HepG2 (cell line): ENCODE data around the gene KRT40. TPM values are rescaled to one million over a fixed set of nuclear protein-coding genes. Genes with fewer than 3 reads are reported as not detected.

ENCODE experiments used
- ATAC-seq: fragments of 200-7000 bp; cut with Tn5 transposase; 3 replicates; pipeline ENCODE4 v1.9.1; 2020; ENCODE audit warnings: mild to moderate bottlenecking, moderate library complexity
- Bru-seq: library from RNA; stranded (reverse); fragments of 400-500 nt; gene quantifications from one replicate; lab custom pipeline; 2021; lab: Mats Ljungman, UMichigan
- BruChase-seq, 2 experiments: library from RNA; stranded (reverse); fragments of 400-500 nt; gene quantifications; one replicate each; lab custom pipeline; 2021; lab: Mats Ljungman, UMichigan
- BruUV-seq: library from RNA; stranded (reverse); fragments of 400-500 nt; replicated peaks from 2 replicates; lab custom pipeline; 2021; lab: Mats Ljungman, UMichigan
- CTCF ChIA-PET: fragments of 300-600 bp; formaldehyde crosslinking; extraction: SDS; loops from one replicate; lab custom pipeline; 2021; ENCODE audit warnings: low total read pairs, inconsistent platforms, low intra/inter-chr PET ratio; lab: Yijun Ruan, JAX
- POLR2A ChIA-PET: fragments of 350-600 bp; sonication (Branson Sonifier 250); formaldehyde crosslinking; loops from one replicate; lab custom pipeline; 2020; ENCODE audit warnings: antibody characterized with exemption, inconsistent platforms; lab: Yijun Ruan, JAX
- DNase-seq: peaks from one replicate; pipeline ENCODE4 v3.0.0-alpha.2; 2015; ENCODE audit warnings: low spot score
- FAIRE-seq: peaks from 3 replicates; lab custom pipeline; 2011; peaks lifted over from hg19 to GRCh38; lab: Jason Lieb, UNC
- H2AFZ ChIP-seq: one replicate; pipeline ENCODE4 v1.6.1; 2011; ENCODE audit warnings: low read length, inconsistent platforms
- H3K27ac ChIP-seq: fragments of 300-600 bp; 3 replicates; pipeline ENCODE4 v1.8.0; 2011; ENCODE audit warnings: mixed run types, mild to moderate bottlenecking, mixed read lengths, low read length, inconsistent platforms; ENCODE audit not compliant: insufficient read depth; ENCODE audit errors: extremely low read length
- H3K27me3 ChIP-seq, 2 experiments: fragments of 200-600 bp in 1 of 2; 2 replicates in 1 of 2; 3 replicates in 1 of 2; pipeline versions ENCODE4 v1.6.0 to v1.8.0; 2011; ENCODE audit warnings: low read length in 2 of 2, mild to moderate bottlenecking in 2 of 2, moderate library complexity in 2 of 2, inconsistent platforms in 1 of 2; ENCODE audit not compliant: insufficient read depth in 2 of 2, control insufficient read depth in 1 of 2
- H3K36me3 ChIP-seq, 2 experiments: fragments of 200-600 bp in 1 of 2; replicated peaks in 1 of 2; 2 replicates in 1 of 2; 3 replicates in 1 of 2; pipeline versions ENCODE4 v1.5.1 to v1.8.0; 2011; ENCODE audit warnings: low read length in 2 of 2, inconsistent platforms in 1 of 2; ENCODE audit not compliant: insufficient read depth in 2 of 2, control insufficient read depth in 1 of 2
- H3K4me1 ChIP-seq: 2 replicates; pipeline ENCODE4 v1.5.1; 2012; ENCODE audit warnings: low read length, inconsistent platforms; ENCODE audit not compliant: insufficient read depth
- H3K4me2 ChIP-seq: 2 replicates; pipeline ENCODE4 v1.6.0; 2011; ENCODE audit warnings: low read depth, low read length, inconsistent platforms
- H3K4me3 ChIP-seq, 3 experiments: fragments of 200-600 bp in 1 of 3; sonication (generic), shearing (Covaris generic) in 1 of 3; replicated peaks in 1 of 3; 2 replicates each; pipeline ENCODE4 v1.5.1; 2011 to 2016; ENCODE audit warnings: low read length in 3 of 3, inconsistent platforms in 2 of 3, low read depth in 2 of 3, mild to moderate bottlenecking in 2 of 3, control low read depth in 1 of 3, mixed read lengths in 1 of 3; ENCODE audit not compliant: insufficient read depth in 1 of 3
- H3K79me2 ChIP-seq: one replicate; pipeline ENCODE4 v1.6.1; 2011; ENCODE audit warnings: low read length, inconsistent platforms; ENCODE audit not compliant: insufficient read depth
- H3K9ac ChIP-seq: 2 replicates; pipeline ENCODE4 v1.6.0; 2011; ENCODE audit warnings: mild to moderate bottlenecking, low read depth, low read length, inconsistent platforms; ENCODE audit not compliant: insufficient read depth
- H3K9me3 ChIP-seq: 2 replicates; pipeline ENCODE4 v1.5.1; 2012; ENCODE audit warnings: mild to moderate bottlenecking, low read length
- H4K20me1 ChIP-seq: 2 replicates; pipeline ENCODE4 v1.6.0; 2011; ENCODE audit warnings: inconsistent platforms, mild to moderate bottlenecking, low read length, moderate library complexity; ENCODE audit not compliant: insufficient read depth
- BRD4 ChIP-seq: sonication (generic); formaldehyde crosslinking; IDR thresholded peaks from 2 replicates; pipeline ENCODE4 v1.4.0; 2020; ENCODE audit warnings: missing genetic modification reagents
- FOSL1 ChIP-seq: sonication (generic); formaldehyde crosslinking; IDR thresholded peaks from 2 replicates; pipeline ENCODE4 v1.9.0; 2021; ENCODE audit warnings: missing genetic modification reagents, borderline replicate concordance
- MXI1 ChIP-seq: IDR thresholded peaks from 3 replicates; pipeline ENCODE4 v1.6.1; 2012; ENCODE audit warnings: low read depth, low read length, inconsistent platforms, borderline replicate concordance
- NRL ChIP-seq: sonication (generic); formaldehyde crosslinking; IDR thresholded peaks from 2 replicates; pipeline ENCODE4 v1.5.0; 2020; ENCODE audit warnings: missing genetic modification reagents, mild to moderate bottlenecking, moderate library complexity, borderline replicate concordance
- PHF21A ChIP-seq: sonication (generic); formaldehyde crosslinking; IDR thresholded peaks from 2 replicates; pipeline ENCODE4 v1.5.0; 2020; ENCODE audit warnings: mild to moderate bottlenecking, missing genetic modification reagents
- POLR2AphosphoS2 ChIP-seq: IDR thresholded peaks from 2 replicates; pipeline ENCODE4 v1.6.1; 2011; ENCODE audit warnings: low read depth, low read length, improper control_type of control experiment
- RAD51 ChIP-seq: fragments of 450-650 bp; IDR thresholded peaks from 2 replicates; pipeline ENCODE4 v1.6.1; 2016; ENCODE audit warnings: borderline replicate concordance
- SAP130 ChIP-seq: IDR thresholded peaks from 2 replicates; pipeline ENCODE4 v1.6.1; 2016; ENCODE audit warnings: low read depth
- SMYD3 ChIP-seq: sonication (generic); formaldehyde crosslinking; IDR thresholded peaks from 2 replicates; pipeline ENCODE4 v1.8.1; 2023; ENCODE audit warnings: mild to moderate bottlenecking, missing genetic modification reagents
- SP4 ChIP-seq: sonication (generic); formaldehyde crosslinking; IDR thresholded peaks from 2 replicates; pipeline ENCODE4 v1.8.1; 2023; ENCODE audit warnings: mild to moderate bottlenecking, missing genetic modification reagents
- TGIF2 ChIP-seq: IDR thresholded peaks from 2 replicates; pipeline ENCODE4 v1.6.1; 2016; ENCODE audit warnings: control low read depth, missing compliant biosample characterization
- U2AF1 ChIP-seq: fragments of 200-400 bp; formaldehyde crosslinking; optimal IDR thresholded peaks from 2 replicates; pipeline ENCODE3; 2017; ENCODE audit warnings: mild to moderate bottlenecking, low read depth, low read length
- ZFP82 ChIP-seq: sonication (generic); formaldehyde crosslinking; IDR thresholded peaks from 2 replicates; pipeline ENCODE4 v1.5.1; 2020; ENCODE audit warnings: mild to moderate bottlenecking, missing genetic modification reagents, borderline replicate concordance
- ZNF326 ChIP-seq: sonication (generic); formaldehyde crosslinking; IDR thresholded peaks from 2 replicates; pipeline ENCODE4 v1.4.0; 2020; ENCODE audit warnings: missing genetic modification reagents, borderline replicate concordance
- ZNF614 ChIP-seq: IDR thresholded peaks from 2 replicates; pipeline ENCODE4 v1.6.1; 2018; ENCODE audit warnings: missing biosample characterization, missing genetic modification reagents, inconsistent platforms, borderline replicate concordance
- ZNF841 ChIP-seq: sonication (generic); formaldehyde crosslinking; IDR thresholded peaks from 2 replicates; pipeline ENCODE4 v1.8.1; 2023; ENCODE audit warnings: missing genetic modification reagents, borderline replicate concordance
- WGBS: methylation state at CpG from one replicate; pipeline ENCODE4 v1.1.6; 2017; ENCODE audit warnings: low lambda C conversion rate; 5-methylcytosine and 5-hydroxymethylcytosine counted together
- in situ Hi-C: cut with HindIII; loops from 2 replicates; pipeline ENCODE4 v1.10.0; 2017; ENCODE audit warnings: low pct_unique_long_range_greater_than_20kb; ENCODE audit not compliant: extremely low pct_ligation_motif_present
- intact Hi-C: fragments of 100-400 bp; cut with micrococcal nuclease; formaldehyde crosslinking; loops from one replicate; pipeline ENCODE4 v1.10.0; 2022; ENCODE audit not compliant: unreplicated experiment
- long read RNA-seq, 2 experiments: library from RNA in 1 of 2; library from polyadenylated mRNA in 1 of 2; stranded (forward) in 1 of 2; unstranded in 1 of 2; transcript quantifications; one replicate each; pipeline ENCODE4 v2.0.0, GENCODE V29; 2019 to 2022
- polyA minus RNA-seq, 3 experiments: library from RNA; depleted of rRNA, polyadenylated mRNA; stranded (reverse); fragments of >200 nt; gene quantifications; 2 replicates each; pipeline ENCODE4 v1.2.3, GENCODE V29; 2011; ENCODE audit warnings: low replicate concordance in 1 of 3
- polyA plus RNA-seq, 8 experiments: library from polyadenylated mRNA; depleted of rRNA in 3 of 8; stranded (reverse) in 7 of 8; unstranded in 1 of 8; fragments of >200 nt; fragmentation: Illumina TruSeq in 4 of 8; extraction: Trizol in 4 of 8; gene quantifications; 2 replicates each; pipeline versions ENCODE4 v1.2.1 to v1.2.3, GENCODE V29; 2011 to 2016; ENCODE audit warnings: low read depth in 4 of 8, missing spikeins in 1 of 8, mixed read lengths in 1 of 8; ENCODE audit not compliant: insufficient read depth in 1 of 8
- total RNA-seq, 5 experiments: library from RNA; depleted of rRNA; stranded (reverse); fragments of >200 nt; fragmentation: Illumina TruSeq; extraction: Trizol; gene quantifications; 2 replicates each; pipeline ENCODE4 v1.2.3, GENCODE V29; 2016; ENCODE audit warnings: low read depth in 1 of 5
- TF ChIP-seq, protein P1 (sequence below): fragments of 450-650 bp; IDR thresholded peaks from 2 replicates; pipeline ENCODE4 v1.6.1; 2016
- TF ChIP-seq, protein P2 (sequence below): sonication (generic); formaldehyde crosslinking; IDR thresholded peaks from 2 replicates; pipeline ENCODE4 v1.8.1; 2022; ENCODE audit warnings: mild to moderate bottlenecking, missing genetic modification reagents
- TF ChIP-seq, protein P3 (sequence below): sonication (generic); formaldehyde crosslinking; IDR thresholded peaks from 2 replicates; pipeline ENCODE4 v1.9.0; 2022; ENCODE audit warnings: low read depth, missing genetic modification reagents

KRT40 gene
- total RNA-seq (2016; rRNA removed; fragmentation: Illumina TruSeq; extraction: Trizol) (not detected in 2 replicates), polyA plus RNA-seq (2011; rRNA removed) (not detected in 2 replicates), polyA minus RNA-seq (2011; rRNA and poly(A)+ RNA removed; ENCODE audit: low replicate concordance) (not detected in 2 replicates), Bru-seq, nascent RNA (not detected), BruChase-seq, experiment 1, labeled RNA remaining after a 6-hour chase (not detected), BruChase-seq, experiment 2, labeled RNA remaining after a 2-hour chase (percentile 8 among the genes with signal in this experiment)
- total RNA-seq (2016; cell fraction: cytosol; rRNA removed; fragmentation: Illumina TruSeq; extraction: Trizol; ENCODE audit: low read depth) = not detected in 2 replicates
- not detected in 2 replicates for total RNA-seq (2016; cell fraction: insoluble cytoplasmic fraction; rRNA removed; fragmentation: Illumina TruSeq; extraction: Trizol)
- not detected in 2 replicates for total RNA-seq (2016; cell fraction: membrane; rRNA removed; fragmentation: Illumina TruSeq; extraction: Trizol)
- total RNA-seq (2016; cell fraction: nucleus; rRNA removed; fragmentation: Illumina TruSeq; extraction: Trizol) = not detected in 2 replicates
- polyA plus RNA-seq (2011; cell fraction: cytosol; rRNA removed) = not detected in 2 replicates
- polyA plus RNA-seq (2011; cell fraction: nucleus; rRNA removed) = not detected in 2 replicates
- polyA plus RNA-seq (2012) = not detected in 2 replicates
- polyA plus RNA-seq (2016; cell fraction: cytosol; fragmentation: Illumina TruSeq; extraction: Trizol; ENCODE audit: low read depth) = not detected in 2 replicates
- polyA plus RNA-seq (2016; cell fraction: insoluble cytoplasmic fraction; fragmentation: Illumina TruSeq; extraction: Trizol; ENCODE audit: low read depth) = not detected in 2 replicates
- polyA plus RNA-seq (2016; cell fraction: membrane; fragmentation: Illumina TruSeq; extraction: Trizol; ENCODE audit: low read depth) = not detected in 2 replicates
- not detected in 2 replicates for polyA plus RNA-seq (2016; cell fraction: nucleus; fragmentation: Illumina TruSeq; extraction: Trizol; ENCODE audit: insufficient read depth, low read depth)
- polyA minus RNA-seq (2011; cell fraction: cytosol; rRNA and poly(A)+ RNA removed) = not detected in 2 replicates
- polyA minus RNA-seq (2011; cell fraction: nucleus; rRNA and poly(A)+ RNA removed) = not detected in 2 replicates
- long read RNA-seq, experiment 1 = 0 reads
- long read RNA-seq, experiment 2 = 0 reads

GRCh38 chr17:40984226-40984625, at the start of gene KRT40:
Gene KRT40 (minus strand): TSS chr17:40984326. CDS start chr17:40984273, 53 bp downstream.
- FAIRE-seq = no peak
- no peak within 1 kb of the TSS for H2AFZ ChIP-seq

More at GRCh38 chr17:40984226-40984625, at the start of gene KRT40:
- Histone ChIP-seq H3K9ac (no peak within 1 kb of the TSS), H3K9me3 (no peaks in the 10 kb centered on the region), H3K79me2 (no peaks in the 10 kb centered on the region), H3K36me3 (no peaks in the 10 kb centered on the region), H4K20me1 (no peaks in the 10 kb centered on the region), H3K27ac (no peak within 1 kb of the TSS), H3K4me3 (no peak within 1 kb of the TSS), H3K4me1 (peaks cover 15% of the 10 kb centered on the region), H3K4me2 (no peak within 1 kb of the TSS), H3K27me3 (no peaks in the 10 kb centered on the region)
- no peak for TF ChIP-seq ZFP82 (CRISPR knock-in tag)
- TF ChIP-seq POLR2AphosphoS2 = no peak
- no peak for TF ChIP-seq ZNF326 (CRISPR knock-in tag)
- no peak for TF ChIP-seq MXI1
- no peak for TF ChIP-seq PHF21A (CRISPR knock-in tag)
- TF ChIP-seq U2AF1 = no peak
- TF ChIP-seq ZNF614 = no peak
- TF ChIP-seq, protein P1, sequence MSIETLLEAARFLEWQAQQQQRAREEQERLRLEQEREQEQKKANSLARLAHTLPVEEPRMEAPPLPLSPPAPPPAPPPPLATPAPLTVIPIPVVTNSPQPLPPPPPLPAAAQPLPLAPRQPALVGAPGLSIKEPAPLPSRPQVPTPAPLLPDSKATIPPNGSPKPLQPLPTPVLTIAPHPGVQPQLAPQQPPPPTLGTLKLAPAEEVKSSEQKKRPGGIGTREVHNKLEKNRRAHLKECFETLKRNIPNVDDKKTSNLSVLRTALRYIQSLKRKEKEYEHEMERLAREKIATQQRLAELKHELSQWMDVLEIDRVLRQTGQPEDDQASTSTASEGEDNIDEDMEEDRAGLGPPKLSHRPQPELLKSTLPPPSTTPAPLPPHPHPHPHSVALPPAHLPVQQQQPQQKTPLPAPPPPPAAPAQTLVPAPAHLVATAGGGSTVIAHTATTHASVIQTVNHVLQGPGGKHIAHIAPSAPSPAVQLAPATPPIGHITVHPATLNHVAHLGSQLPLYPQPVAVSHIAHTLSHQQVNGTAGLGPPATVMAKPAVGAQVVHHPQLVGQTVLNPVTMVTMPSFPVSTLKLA = no peak
- TF ChIP-seq, protein P2, sequence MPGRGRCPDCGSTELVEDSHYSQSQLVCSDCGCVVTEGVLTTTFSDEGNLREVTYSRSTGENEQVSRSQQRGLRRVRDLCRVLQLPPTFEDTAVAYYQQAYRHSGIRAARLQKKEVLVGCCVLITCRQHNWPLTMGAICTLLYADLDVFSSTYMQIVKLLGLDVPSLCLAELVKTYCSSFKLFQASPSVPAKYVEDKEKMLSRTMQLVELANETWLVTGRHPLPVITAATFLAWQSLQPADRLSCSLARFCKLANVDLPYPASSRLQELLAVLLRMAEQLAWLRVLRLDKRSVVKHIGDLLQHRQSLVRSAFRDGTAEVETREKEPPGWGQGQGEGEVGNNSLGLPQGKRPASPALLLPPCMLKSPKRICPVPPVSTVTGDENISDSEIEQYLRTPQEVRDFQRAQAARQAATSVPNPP (CRISPR knock-in tag) = no peak
- TF ChIP-seq TGIF2 (CRISPR knock-in tag) = no peak
- no peak for TF ChIP-seq SP4 (CRISPR knock-in tag)
- TF ChIP-seq NRL (CRISPR knock-in tag) = no peak
- TF ChIP-seq BRD4 (CRISPR knock-in tag) = no peak
- TF ChIP-seq SMYD3 (CRISPR knock-in tag) = no peak
- TF ChIP-seq SAP130 = no peak
- no peak for TF ChIP-seq FOSL1 (CRISPR knock-in tag)
- TF ChIP-seq RAD51 = no peak
- no peak for TF ChIP-seq ZNF841 (CRISPR knock-in tag)
- TF ChIP-seq, protein P3, sequence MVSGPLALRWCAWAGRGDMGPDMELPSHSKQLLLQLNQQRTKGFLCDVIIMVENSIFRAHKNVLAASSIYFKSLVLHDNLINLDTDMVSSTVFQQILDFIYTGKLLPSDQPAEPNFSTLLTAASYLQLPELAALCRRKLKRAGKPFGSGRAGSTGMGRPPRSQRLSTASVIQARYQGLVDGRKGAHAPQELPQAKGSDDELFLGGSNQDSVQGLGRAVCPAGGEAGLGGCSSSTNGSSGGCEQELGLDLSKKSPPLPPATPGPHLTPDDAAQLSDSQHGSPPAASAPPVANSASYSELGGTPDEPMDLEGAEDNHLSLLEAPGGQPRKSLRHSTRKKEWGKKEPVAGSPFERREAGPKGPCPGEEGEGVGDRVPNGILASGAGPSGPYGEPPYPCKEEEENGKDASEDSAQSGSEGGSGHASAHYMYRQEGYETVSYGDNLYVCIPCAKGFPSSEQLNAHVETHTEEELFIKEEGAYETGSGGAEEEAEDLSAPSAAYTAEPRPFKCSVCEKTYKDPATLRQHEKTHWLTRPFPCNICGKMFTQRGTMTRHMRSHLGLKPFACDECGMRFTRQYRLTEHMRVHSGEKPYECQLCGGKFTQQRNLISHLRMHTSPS (CRISPR knock-in tag) = no peak
- 52% methylated on average over 3 of the region's 3 CpGs for WGBS
- ChIA-PET POLR2A (no interaction called here), CTCF (no interaction called here)
- ATAC-seq (no peak), DNase-seq (no peak)
- no TSS peak for BruUV-seq
- intact Hi-C loops = no loop called here
- in situ Hi-C loops = no loop called here
